CD4-positive, alpha-beta T cell treated with Interleukin-12 subunit alpha and Interleukin-12 subunit beta, for 1 hour (primary cell): ENCODE results near the gene MAN1A1.
"Not testable (repeated sequence)": the region's sequence is repeated elsewhere in the genome, so short reads cannot be mapped to it uniquely, and the experiment has no call there.

Source experiments
- DNase-seq: peaks from one replicate; pipeline ENCODE4 v3.0.0-alpha.2; 2020

The MAN1A1 gene

DNA sequence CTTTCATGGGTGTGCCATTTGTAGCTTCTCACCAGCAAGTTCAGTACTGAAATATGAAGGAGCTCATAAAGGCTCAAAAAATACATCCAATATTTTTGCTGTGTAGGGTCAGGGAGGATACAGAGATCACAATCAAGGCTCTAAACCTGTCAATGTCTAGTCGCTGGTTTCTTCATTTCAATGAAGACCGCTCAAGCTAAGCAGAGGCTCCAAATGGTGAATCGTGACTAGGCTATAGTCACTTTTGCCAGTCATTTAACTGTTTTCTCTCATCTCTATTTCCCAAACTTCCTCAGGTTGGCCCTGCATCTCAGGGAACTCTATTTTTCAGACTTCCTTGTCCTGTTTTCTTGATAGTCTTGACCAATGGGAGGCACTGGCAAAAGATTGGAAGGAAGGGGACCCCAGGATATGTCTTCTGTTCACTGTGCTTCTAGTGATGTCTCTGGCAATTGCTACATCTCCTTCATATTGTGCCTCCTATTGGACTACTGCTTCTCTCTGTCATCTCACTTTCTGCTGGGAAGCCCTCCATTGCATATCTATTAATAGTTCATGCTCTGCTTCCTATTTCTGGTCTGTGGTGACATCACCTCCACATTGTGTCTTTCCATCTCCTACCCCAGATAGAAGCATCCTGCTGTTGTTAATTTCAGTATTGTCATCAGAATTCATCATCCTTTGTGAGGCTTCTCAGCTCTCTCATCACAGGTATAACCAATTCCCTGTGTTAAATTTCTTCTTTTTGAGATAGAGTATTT, 183.4 kb downstream of the MAN1A1 start:
- no peak for DNase-seq

DNA sequence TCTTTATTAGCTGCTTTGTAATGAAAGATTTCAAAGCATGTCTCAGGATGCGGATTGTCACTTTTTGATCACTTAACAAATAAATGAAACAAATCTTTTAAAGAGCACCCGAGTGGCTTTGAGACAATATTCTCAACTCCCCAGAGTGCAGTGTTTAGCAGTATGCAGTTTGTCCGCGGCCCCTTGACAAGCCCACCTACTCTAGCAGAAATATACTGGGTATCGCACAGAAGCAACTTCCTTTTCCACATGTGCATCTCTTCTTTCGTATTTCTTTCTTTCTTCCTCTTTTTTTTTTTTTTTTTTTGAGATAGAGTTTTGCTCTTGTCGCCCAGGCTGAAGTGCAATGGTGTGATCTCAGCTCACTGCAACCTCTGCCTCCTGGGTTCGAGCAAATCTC, 186.6 kb downstream of the MAN1A1 start:
- DNase-seq: no peak

DNA sequence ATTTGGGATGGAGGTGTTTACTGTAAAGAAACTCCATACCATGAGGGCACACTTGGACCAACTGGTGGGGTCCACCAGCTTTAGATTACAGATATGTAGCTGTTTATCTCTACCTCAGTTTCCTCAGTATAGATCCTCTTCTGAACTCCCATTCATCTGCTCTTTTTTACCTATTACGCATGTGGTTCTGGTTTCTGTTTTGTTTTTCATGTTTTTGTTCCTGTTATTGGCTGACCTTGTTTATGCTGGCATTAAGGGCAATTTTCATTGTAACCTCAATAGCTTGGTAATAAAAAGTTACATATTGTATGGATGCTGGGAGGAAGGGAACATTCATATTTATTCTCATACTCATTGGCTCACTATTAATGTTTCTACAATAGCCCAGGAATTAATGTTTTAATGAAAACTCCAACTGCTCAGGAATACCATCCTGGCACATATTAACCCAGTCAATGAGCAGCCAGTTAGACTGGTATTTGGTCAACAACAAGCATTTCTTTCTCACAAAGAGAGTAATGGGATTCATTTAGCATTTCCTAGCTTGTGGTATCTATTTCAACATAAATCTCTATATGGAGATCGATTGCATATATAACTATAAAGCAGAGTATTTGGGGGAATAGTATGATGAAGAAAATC, 187.3 kb downstream of the MAN1A1 start:
- no peak for DNase-seq

DNA sequence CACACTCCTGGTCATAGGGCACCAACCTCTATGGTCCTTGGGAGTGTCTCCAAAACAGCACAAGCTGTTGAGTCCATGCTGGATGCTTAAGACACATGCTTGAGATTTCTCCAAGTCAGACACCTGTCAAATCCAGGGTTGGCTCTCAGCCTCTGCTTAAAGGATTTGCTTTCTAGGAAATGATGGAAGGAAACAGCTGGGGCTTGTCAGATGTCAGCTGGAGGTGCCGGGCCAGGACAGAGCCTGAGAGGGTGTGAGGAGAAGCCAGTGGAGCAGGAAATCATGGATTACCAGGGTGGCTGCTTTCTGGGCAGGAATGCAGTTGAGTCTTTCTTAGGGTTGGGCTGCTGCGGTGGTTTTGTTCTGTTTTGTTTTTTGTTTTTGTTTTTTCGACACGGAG, 188.1 kb downstream of the MAN1A1 start:
- no peak for DNase-seq

DNA sequence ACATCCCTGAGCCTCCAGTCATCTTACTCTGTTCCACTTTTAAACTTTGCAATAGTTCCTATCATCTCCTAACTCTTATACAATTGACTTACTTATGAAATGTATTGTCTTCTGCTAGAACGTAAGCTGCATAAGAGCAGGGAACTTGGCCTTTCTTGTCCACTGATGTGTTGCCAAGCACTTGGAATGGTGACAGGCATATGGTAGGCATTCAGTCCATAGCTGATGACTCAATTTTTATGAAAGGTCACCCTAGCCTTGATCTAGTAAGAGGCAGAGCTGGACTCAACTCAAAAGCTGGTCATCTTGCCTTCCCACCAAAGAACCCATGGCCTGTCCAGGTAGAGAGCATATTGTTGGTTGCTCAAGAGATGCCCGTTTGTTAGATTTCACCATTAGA, 188.7 kb downstream of the MAN1A1 start:
- DNase-seq: no peak

DNA sequence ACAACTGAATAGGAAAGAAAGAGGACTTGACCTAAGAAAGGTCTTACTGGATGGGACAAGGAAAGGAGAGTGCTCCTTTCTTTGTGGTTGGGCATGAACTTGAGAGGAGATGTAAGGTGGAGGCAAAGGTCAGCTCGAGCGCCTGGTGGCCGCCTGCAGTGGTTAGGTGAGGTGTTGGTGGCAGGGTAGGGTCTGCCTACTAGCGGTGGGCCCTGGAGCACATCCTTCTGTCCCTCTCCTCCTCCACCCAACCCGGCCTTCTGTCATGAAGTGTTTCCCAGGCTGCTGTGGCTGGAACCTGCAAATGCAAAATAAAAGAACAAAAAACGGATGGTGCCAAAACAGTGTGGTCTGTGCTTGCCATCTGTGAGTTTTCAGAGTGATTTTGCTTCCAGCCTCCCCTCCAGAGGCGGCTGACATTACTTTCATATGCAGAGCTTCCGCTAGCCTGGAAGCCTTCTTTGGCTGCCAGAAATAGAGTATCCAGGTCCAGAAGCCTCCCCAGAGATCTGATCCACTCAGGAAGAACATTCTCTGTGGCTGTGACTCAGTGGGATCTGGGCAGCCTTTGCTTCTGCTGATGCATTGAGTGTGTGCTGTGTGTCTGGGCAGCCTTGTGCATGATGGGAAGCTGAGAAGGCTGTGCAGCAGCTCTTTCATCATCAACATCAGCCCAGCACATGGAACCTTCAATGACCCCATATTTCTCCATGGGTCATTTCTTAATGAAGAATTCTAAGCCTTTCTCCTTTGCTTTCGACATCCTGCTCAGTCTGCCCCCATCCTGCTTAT, 191.3 kb downstream of the MAN1A1 start:
- DNase-seq: no peak

DNA sequence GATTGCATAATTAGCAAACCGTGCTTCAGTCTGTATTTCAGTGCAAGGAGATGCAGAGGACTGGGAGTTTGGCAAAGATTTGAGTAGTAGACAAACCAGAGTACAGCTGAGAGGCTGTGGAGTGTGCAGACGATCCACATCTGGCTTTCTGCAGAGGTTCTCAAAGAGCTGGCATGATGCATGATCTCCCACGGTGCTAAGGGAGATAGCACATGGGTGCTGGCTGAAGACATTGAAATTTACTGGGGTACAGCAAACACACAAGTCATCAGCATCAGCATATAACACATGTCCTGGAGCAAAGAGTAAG, 192.1 kb downstream of the MAN1A1 start:
- no peak for DNase-seq

DNA sequence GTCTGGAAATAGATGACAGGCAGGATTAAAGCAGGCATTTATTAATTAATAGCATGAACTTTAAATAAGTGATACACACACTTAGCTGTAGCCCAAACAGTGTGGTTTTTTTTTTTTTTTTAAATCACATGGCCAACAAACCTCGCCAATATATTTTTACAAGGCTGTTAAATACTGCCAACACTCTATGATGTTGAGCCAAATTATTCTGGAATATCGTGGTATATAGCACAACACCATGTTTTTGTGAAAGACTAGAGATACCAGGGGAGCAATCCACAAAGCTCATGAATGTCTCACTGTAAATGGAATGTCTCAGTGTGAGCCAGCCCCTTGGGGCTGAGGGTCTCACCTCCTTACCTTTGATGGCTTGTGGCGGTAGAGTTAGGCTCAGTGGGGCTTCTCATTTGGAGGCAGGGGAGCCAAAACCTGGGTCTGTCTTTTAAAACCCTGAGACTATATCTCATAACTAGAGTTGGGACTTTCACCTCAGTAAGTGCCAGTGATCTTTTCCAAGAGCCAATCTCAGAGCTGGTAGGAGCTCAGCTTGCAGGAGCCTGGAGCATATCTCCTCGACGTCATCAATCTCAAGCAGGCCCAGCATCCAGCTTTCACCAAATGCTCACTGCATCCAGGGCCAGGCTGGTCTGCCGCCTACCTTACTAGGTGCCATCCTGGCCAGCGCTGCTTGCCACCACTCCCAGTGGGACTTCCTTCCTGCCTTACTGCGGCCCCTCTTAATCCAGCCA, 192.6 kb downstream of the MAN1A1 start:
- DNase-seq: no peak

DNA sequence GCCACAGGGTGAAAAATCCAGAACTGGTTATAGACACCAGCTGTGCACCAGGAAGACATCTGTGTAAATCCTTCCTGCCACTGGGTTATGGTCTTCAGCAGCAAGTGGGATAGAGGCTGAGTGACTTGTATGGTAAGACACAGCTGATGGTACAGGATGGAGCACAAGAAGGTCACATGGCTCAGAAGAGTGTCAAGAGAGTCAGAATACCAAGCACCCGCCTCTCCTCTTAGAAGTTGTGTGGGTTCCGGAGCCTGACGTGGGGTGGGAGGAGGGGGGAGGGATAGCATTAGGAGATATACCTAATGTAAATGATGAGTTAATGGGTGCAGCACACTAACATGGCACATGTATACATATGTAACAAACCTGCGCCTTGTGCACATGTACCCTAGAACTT, 193.5 kb downstream of the MAN1A1 start:
- not testable (repeated sequence) for DNase-seq

DNA sequence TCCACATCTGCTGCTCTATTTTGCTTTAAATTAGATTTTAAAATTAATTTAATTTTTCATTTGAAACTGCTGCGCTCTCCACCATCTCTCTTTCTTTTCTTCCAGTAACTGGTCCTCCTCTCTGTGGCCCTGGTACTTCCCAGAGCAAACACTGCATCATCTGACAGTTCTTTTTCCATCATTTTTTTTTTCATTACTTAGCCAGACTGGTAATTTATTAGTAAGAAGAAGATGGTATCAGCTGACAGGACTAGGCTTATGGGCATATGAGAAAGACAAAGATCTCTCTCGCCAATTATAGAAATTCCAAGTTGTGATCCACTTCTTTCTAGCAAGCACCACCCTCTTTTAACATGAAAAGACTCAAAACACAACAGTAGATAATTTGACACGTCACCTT, 197.4 kb downstream of the MAN1A1 start:
- no peak for DNase-seq

DNA sequence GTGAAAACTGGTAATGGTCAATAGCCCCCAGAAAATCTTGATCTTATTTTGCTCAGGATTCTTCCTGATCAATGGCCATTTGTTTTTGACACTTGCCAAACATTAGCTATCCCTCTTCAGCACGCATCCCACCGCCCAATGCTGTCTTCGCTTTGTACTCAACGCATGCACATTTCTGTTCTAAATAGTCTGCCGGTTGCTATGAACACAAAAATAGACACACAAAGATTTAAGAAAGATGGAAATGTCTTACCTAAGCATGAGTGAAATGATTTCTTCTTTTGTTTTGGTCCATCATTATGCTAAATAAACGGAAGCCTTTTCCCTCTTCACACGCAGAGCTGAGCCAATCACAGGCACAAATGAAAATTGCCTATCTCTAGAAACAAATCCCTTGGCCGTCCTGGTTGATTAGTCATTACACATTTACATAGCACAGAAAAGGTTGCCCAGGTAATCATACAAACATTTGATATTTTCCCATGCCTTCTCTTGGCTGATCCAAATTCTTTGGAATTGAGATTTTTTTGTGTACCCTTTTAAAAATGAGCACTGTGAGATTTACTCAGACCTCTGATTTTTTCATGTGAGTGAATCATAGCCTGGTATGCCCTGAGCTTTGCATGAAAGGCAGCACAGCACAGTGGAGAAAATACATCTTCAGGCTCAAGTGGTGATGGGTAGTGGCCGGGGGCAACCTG, 200.6 kb downstream of the MAN1A1 start:
- no peak for DNase-seq

DNA sequence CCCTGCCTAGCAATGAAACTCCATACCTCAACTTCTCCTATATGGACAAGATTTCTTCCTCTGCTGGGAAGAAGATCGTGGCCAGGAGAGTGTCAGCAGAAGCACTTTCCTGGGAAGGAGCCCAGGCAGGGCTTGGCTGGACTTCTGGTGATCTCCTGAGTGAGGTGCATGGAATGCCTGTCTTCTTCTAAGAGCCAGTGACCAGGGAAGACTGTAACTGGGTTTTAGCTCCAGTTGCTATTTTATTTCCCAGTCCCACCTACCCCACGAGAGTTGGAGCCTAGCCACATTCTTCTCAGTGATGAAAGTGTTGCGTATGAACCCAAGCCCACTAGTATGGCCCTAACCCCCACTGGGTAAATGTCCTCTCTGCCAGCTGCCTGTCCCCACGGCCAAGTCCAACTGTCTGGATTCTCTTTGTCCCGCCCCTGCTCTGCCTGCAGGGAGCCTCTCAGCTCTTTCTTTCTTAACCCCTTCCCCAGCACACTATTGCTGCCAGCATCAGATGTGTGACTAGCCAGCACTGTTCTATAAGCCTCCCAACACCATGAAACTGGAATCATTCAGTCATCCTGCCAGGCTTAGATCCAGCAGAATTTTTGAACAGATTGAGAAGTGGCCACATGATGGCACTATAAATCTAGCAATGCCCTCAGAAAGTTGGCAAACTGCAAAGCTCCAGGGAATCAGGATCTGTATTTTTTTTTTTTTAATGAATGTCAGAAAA, 201.3 kb downstream of the MAN1A1 start:
- peak; percentile 14 for DNase-seq

DNA sequence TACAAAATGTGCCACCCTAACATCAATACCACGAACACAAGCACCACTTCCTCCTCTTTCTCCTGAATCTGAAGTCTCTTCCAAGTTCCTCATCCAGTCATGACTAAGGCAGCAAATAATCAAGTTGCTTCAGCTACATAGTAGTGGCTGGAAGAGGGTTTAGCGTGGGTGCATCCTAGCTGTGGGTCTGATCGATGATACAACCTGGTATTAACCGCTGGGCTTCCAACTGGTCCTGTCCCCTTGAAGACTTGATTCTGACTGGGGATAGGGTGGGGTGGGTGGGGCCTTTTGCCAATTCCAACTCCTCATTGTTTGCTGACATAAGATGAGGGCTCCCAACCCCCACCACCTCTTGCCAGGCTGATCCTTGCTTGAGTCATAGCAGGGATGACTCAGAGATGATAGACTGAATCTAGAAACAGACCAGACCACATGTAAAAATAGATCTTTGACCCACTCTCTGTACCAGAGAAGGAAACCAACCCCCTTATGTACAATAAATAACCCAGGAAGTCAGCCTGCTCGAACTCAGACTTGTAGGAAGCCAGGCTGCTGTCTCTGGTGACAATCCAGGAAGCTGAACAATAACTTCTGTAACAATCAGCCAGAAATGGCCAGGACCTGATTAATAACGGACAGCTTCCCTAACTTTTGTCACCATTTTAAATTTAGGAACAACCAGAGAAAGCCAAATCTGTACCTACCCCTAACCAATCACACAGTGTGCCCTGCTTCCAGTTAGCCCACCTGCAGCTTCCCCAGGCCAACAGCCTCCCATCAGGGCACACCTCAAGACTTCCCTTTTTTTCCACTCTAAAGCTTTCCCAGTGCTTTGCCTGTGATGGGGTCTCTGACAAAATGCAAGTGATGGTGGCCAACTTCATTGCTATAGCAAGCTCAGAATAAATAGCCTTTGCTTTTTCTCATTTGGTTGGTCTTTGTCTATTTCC, 202.2 kb downstream of the MAN1A1 start:
- DNase-seq: no peak

DNA sequence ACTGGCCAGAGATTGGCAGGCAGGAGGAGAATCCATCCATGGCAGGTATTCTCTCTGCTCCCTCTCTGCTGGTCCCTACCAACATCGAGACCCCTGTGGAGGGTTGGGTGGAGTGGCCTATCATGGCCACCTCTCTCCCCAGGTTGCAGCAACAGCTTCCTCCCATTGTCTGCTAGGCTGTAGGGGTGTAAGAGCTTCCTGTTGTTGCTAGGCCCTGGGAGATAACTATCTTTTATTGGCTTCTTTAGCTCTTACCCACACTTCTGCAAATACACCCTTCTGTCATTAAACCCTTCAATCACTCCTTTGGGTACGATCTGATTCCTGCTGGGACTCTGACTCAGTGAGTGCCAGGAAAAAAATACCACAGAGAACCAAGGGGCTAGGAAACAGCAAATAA, 204.4 kb downstream of the MAN1A1 start:
- DNase-seq: no peak

DNA sequence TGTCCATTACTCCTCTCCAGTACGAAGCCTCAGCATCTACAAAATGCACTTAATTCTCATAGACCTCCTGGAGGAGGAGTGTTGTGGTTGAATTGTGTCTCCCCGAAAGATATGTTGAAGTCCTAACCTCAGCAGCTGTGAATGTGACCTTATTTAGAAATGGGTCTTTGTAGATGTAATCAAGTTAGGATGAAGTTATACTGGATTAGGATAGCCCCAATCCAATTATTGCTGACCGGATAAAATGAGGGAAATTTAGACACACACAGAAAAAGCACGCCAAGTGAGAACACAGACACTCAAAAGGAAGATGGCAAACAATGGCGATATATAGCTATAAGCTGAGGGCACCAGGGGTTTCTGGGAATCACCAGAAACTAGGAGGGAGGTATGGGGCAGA, 206.9 kb downstream of the MAN1A1 start:
- DNase-seq: no peak

DNA sequence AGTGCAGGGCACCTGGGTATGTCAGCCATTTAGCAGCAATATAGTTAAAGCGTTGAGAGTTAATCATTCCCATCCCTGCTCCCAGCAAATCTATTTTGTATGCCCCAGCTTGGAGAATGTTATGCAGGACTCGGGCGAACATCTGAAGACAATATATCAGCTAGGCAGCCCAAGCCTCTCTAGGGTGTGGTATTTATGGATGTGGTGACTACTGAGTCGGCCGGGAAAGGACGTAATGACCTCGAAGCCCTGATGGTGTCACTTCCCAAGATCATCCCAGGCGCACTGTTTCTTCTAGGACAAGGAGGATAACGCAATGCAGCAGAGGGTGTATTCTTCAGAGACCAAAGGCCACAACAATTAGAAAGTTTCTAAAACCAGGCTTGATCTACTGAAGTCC, 207.5 kb downstream of the MAN1A1 start:
- no peak for DNase-seq

DNA sequence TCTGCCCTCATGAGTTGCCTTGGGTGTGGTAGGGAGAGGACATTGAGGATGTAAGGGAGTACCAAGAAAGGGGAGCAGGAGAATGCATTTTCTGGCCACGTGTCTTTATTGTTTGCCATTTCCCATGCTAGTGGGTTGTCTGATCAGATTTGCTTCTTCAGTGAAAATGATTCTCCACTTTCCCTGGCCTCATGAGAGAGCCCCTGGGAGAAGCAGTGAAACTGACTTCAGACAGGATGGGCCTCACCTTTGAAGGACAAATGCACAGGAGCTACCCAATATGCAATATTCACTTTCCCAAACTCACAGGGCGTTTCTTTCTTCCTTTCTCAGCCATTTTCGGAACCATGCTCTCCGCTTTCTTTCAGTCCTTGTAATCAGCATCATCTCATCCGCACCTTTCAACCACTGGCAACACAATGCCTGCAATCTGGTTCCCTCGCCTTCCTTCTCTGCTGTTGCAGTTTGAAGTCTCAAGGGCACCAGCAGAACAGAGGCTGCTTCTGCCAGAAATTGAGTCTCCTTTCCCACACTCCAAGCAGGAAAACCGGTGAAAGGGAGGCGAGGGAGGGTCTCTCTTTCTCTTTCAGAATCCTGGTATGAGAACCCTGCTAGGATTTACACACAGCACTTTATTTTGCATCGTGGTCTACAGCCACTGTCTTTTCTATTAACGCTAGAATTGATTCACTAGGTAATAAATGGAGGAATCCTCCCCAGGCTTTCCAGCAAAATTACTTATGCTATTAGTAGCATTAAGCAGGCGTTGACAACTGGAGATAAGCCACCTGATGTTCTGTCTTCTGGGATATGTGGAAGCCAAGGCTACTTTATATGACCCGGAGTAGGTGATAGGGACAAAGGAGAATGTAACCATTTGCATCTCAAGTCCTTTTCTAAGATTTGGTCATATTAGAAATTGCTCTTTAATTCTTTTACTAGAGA, 209.1 kb downstream of the MAN1A1 start:
- no peak for DNase-seq

DNA sequence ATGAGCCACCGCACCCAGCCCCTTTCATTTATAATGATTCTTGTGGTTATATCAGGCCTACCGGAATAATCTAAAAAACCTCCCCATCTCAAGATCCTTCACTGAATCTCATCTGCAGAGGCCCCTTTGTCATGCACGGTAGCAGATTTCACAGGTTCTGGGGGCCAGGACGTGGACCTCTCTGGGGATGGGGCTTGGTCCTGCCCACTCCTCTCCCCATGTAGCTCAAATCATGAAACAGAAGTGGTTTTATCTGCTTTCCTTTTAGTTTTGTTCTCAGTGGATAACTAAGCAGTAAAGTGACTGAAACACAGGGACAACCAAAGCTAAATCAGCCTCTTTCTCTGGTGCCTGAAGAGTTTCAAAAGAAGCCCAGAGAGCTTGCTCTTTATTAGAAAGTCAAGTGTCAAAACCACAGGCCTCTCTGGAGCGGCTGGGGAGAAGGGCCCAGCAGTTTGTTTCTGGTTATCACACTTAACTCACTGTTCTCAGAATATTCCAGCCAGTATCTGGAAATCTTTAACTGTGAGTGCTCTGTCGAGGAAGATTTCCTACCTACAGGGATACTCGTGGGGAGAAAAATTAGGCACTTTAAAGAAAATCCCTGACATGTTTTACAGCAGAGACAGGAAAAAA, 210.5 kb downstream of the MAN1A1 start:
- no peak for DNase-seq
